HG03175 (cell line): Measurements from ENCODE around the gene TES.

Source experiments
- ATAC-seq: cut with Tn5 transposase; IDR thresholded peaks from one replicate; pipeline ENCODE4 v1.9.1; 2021; ENCODE audit warnings: mild to moderate bottlenecking, moderate library complexity; ENCODE audit not compliant: unreplicated experiment

Gene TES

DNA sequence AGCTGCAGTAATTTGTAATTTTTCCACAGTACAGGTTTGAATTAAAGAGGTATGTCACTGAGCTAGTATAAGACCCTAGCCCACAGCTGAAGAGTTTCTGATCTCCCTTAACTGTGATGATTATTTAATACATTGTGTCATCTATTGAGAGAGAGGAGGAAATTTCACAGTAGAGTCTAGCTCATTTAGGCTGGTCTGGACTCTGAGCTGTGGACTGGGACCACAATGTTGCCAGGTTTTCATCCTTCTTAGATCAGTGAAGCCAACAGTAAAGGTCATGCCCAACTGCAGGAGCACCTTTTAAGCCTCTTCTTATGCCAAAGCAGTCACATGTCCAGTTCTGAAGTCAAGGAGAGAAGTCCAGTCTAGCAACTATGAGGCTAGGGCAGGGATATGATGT lies 8.9 kb downstream of the TES start:
- ATAC-seq, result no peak

DNA sequence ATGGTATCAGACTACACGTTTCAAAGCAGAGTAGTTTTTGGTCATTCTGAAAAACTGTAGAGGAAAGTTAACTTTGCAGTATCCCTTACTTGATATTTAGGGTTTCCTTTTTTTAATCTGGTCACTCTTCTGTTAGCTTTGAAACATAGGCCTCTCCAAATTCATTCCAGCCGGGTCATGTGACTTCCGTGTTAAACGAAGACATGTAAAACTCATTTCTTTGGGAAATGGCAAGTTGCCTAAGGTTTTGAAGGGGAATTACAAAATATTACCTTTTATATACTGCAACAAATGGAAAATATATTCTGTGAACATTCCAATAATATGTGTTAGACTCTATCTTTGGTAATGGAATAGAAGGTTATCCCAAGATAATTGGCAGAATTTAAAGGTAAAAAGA lies 9.5 kb downstream of the TES start:
- no peak for ATAC-seq

DNA sequence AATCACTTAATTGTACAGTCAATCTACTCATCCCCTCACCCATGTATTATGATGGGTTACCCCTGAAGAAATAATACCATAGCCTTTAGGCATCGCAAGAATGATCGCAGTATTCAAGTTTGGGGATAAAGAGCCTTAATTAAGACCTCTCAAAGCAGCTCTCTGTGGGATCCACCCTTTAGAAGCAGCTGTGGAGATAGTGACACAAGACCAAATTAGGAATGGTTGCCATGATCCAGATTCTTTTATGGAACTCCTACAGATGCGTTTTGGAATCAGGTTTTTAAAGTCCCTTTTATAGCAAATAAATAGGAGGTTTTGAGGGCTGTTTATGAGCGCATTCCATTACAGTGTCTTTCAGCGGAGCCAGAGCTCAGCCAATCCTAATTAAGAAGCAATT lies 12.2 kb downstream of the TES start:
- no peak for ATAC-seq

DNA sequence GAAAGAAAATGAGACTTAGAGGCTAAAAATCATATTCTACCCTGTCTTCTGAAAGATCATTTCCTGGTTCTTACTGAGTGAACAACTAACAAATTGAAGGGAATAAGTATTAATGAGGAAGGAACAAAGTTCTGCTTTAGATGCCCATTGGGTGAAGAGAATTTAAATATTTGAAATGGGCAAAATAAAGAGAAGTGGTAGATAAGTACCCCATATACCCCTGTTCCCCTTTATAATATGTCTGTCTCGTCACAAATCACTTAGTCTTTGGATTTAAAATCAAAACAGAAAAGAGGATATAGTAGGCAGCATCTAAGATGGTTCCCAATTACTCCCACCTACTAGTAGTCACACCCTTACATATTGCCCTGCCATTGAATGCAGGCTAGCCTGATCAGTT lies 13.2 kb downstream of the TES start:
- ATAC-seq, result no peak

DNA sequence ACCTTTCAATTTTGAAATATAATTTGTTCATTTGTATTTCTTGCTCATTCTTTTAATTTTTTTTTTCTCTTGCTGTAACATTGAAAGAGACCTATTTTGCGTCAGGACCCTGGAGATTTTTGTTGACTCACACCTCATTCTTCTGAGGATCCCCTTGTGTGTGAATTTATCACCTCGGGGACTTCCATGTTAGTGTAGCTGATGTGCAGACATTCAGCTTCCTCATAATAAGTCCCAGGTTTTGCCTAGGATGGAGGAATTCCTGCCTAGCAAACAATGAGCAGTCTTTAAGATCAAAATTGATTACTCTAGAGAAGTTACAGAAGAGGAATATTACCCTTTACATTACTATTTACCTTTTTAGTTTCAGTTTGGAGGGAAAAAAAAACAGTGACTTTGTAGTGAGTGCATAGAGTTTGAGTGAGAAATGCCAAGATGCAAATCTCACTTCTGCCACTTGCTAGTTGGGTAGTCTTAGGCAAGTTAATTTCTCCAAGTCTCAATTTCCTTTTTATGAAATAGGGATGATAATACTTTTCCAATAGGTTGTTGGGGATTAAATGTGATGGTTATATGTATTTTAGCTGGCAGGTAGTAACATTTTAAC lies 14.3 kb downstream of the TES start:
- peak; percentile 37 for ATAC-seq

DNA sequence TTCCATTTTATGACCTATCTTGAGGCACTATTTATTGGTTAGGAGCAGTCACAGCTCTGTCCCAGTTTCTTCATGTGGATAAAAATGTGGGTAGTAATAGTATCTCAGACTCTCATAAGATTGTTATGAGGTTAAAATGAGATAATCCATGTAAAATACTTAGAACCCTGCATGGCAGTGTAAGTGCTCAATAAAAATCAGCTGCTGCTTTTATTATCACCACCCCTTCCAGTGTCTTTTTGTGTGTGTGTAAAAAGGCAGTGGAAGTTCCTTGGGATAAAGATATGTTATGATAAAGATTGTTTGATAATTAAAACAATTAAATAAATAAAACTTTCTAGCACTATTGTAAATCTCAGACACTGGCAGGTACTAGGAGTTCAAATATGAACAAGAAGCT lies 15.5 kb downstream of the TES start:
- ATAC-seq, result no peak

DNA sequence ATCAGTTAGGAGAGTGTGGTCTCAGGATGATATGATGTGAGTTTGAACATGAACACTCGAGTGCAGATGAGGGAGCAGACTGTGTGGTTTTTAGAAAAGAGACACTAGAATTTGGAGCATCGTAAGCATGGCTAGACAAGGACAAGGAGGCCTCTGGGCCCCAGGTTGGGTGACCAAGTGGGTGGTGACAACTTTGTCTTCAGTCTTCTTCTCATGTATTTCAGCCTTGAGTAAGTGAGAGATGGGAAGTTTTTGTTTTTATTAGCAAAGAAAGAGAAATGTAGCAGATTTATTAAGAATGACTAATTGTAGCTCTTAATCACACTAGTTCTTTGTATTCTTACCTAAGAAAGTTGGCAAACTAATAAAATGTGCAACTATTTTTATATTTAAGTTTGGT lies 16.3 kb downstream of the TES start:
- no peak for ATAC-seq

DNA sequence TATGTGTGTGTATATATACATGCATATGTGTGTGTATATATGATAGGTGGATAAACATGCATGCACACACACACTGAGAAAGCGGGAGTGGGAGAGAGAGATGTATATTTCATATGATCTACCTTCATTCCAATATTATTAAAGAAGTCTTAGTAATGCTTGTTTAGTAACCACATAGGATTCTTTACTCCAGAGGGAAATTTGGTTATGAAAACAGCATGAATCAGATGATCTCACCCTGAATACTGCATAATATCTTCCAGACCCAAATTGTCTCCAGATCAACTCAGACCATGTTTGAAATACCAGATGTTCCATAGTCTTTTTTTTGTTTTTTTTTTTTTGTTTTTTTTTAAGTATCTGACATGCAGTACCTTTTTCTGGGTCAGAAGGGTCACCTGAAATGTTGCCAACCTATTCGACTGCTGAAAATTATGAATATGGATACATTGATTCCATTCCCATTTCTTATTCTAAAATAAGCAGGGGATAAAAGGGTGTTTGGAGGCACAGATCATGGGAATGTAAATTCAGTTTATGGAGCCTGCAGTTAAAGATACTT lies 17.4 kb downstream of the TES start:
- ATAC-seq, result no peak

DNA sequence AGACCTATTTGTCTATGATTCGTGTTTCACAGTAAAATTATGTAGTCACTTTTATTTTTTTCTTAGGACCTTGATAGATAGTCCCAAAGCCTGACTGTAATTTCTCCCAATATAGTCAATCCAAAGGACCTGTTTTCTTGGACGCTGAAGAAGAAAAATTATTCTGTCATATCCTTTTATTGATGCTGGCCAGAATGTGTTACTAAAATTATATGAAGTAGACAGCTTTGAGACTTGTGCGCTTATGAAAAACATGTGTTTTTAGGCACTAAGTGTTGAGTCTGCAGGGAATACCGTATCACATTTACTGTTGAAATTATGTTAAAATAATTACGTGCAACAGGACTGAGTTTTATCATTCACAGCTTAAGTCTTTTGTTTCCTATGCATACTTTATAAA lies 17.9 kb downstream of the TES start:
- no peak for ATAC-seq

DNA sequence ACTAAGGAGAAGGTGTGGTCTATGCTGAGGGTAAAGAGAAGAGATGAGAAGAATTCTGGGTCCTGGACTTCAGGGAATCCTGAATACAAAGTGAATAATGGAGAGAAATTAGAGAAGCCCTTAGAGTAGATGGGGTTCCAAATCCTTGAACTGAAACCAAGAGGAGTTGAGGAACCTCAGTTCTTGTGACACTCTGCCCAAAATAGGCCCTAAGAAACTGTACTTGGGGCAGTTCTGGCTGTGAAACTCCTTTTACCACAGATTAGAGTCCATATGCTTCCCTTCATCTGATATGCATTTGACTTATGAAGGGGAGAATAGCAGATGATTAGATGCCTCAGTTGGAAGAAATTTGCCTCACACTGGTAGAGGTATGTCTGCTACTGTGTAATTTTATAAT lies 19.0 kb downstream of the TES start:
- peak; percentile 53 for ATAC-seq

DNA sequence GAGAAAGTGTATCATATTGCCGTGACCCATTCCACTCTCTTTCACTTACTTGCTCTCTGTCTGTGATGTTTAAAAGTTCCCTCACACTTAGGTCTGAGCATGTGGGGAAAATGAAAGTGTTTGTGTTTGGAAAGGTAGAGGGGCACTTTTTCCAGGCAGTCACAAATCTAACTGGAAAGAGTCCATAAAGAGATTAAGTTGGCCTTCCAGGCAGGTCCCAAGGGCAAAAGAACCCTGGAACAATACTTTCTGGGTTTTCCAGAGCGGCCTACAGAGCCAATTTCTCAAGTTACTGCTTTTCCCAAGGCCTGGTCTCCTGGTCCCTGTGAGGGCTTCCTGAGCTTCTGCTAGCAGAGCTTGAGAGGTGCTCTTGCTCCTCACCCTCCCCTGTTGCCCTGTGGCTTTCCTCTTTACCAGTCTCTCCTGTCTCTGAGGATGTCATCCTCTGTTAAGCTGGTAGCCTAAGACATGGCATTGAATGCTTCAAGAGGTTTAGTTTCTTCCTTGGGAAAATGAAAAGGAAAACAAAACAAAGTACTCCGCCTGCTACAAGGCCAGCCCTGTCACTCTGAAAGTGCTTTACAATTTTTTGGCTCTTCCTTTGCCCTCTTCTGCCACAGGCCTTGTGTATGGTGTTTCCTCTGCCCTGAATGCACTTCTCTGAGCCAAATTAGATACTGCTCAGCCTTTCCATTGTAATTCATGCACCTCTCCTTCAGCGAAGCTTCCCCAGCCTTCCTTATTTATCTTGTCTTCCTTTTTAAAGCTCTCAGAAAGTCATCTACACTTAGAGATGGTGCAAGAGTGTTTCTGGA lies 20.1 kb downstream of the TES start:
- ATAC-seq, result no peak

DNA sequence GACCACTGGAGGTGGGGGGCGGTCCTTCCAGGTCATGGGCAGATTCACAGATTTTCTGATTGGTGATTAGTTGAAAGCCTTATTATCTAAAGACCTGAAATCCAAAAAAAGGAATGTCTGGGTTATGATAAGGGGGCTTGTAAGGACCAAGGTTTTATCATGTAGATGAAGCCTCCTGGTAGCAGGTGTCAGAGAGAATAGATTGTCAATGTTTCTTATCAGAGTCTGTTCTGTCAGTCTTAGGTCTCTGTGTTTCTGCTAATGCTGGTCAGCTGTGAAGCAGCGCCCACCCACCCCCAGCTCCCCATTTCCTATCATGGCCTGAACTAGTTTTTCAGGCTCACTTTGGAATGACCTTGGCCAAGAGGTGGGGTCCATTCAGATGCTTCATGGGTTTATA lies 21.2 kb downstream of the TES start:
- ATAC-seq, result no peak

DNA sequence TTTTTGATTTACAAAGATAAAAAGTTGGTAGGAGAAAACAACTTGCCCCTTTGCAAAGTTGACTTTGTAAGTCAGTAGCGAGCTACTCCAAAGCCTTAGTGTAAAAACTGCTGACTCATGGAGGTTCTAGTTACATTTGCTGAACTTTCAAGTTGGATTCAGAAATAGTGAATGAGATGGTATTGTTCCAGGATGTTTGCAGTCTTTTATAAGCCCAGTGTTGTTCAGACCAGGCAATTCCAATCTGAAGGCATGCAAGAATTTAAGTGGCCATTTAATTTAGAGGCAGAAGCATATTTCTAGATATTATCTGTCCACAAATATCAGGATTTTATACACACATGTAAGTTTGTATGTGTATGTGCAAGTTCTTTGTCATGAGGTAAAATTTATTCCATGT lies 21.6 kb downstream of the TES start:
- no peak for ATAC-seq

DNA sequence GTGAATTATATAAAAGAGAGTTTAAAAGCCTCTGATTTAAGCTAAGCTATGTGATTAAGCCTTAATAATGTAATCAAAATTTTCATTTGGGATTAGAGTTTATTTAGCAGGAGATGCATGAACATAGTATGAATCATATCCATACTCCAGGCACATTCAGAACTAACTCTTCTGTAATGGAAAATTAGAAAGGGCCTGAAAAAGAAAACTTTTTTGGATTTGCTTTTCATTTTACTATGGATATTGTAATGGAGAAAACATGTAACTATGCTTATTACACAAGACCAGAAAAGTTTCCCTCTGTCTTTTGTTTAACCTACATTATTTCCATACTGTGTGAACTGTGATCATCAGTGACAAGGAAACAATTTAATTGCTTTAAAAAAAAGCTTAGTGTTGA lies 22.0 kb downstream of the TES start:
- ATAC-seq, result no peak

DNA sequence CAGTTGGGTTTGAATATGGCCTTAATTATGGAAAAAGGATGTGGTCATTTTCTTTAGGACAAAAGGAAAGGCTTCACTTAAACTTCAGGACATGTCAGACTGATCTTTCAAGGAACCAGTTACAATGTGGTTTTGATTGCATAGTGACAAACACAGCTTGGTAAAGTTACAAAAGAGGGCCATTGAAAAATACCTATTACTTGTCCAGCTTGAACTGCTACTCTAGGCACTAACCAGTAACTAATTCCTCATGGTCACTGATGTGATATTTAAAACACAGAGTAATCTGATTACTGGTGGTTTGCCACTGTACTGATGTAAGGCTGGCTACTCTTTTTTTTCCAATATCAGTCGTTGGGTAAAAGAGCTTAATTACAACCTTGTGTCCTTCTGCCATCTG lies 22.6 kb downstream of the TES start:
- ATAC-seq, result no peak

DNA sequence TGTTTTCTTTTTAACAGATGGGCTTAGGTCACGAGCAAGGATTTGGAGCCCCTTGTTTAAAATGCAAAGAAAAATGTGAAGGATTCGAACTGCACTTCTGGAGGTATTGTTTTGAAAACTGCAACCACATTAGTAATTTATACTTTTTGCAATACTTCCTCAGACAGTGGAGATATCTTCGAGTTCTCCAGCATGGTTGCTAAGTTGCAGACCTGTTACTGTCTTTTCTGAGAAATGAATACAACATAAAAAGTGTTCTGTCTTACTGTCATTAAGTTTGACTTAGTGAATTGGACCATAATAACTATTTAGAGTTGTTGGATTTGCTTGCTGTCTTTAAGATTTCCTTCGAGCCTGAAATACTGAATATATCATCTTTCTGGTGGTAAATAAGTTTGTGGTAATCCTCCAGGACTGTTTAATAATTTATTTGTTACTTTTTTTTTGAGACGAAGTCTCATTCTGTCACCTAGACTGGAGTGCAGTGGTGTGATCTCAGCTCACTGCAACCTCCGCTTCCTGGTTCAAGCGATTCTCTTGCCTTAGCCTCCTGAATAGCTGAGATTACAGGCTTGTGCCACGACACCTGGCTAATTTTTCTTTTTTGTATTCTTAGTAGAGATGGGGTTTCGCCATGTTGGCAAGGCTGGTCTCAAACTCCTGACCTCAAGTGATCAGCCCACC lies 24.3 kb downstream of the TES start:
- ATAC-seq, result no peak

DNA sequence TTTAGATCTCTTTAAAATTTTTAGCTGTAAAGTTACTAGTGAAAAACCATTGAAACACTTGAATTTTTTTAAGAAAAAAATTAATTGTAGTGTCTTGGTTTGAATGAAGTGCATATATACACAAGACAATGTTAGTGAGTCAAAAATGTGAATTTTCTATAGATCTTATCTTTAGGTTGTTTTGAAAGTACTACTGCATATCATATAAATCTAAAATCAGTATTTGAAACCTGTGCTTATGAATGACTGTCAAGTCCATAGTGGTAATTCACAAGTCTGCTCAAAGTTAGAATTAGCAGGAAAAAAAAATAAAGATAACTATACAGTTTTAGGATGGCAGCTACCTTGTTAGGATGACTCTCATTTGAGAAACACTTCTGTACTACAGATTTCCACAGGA lies 25.0 kb downstream of the TES start:
- ATAC-seq, result no peak

DNA sequence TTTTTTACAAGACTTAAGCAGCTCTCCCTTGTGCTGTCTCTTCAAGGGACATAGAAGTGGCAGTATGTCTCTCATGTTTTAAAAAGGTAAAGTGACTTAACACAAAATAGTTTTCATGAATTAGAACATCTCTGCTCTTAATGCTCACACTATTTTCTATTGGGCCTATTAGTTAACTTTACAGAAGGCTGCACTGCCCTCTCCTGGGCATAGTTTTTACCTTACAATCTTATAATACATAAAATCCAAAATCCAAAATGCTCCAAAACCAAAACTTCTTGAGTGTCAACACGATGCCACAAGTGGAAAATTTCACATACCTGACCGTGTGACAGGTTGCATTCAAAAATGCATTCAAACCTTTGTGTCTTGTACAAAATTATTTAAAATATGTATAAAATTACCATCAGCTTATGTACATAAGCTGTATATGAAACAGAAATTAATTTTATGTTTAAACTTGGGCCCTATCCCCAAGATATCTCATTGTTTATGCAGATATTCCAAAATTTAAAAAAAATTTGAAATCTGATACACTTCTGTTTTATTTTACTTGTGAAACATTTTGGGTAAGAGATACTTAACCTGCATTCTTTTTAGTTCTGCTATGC lies 25.8 kb downstream of the TES start:
- ATAC-seq, result peak; percentile 71

DNA sequence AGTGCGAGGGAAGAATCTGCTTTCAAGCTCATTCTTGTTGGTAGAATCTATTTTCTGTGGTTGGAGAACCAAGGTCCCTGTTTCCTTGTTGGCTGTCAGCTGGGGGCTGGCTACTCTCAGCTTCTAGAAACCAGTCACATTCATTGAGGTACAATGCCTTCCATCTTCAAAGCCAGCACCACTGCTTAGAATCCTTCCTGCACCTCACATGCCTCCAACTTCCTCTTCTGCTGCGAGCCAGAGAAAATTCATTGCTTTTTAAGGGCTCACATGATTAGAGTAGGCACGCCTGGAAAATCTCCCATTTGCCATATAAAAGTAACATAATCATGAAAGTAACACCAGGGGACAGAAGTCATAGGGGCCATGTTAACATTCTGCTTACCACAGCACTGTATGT lies 28.7 kb downstream of the TES start:
- ATAC-seq, result no peak

DNA sequence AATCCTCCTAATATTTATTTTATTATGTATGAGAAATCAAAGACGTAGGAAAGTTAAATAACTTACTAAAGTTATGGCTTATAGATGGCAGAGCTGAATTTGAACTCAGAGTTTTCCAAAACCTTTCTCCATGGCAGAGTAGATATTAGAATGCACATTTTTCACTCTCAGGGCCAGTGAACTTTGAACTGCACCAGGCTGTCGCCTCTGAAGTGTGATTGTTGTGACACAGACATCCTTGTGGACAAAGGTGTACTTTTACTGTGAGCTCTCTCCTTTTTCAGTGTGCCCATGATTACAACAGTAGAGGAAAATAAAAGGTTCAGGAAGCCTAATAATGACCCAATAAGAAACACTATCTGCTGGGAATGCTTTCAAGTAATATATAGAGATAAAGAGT lies 29.1 kb downstream of the TES start:
- no peak for ATAC-seq

DNA sequence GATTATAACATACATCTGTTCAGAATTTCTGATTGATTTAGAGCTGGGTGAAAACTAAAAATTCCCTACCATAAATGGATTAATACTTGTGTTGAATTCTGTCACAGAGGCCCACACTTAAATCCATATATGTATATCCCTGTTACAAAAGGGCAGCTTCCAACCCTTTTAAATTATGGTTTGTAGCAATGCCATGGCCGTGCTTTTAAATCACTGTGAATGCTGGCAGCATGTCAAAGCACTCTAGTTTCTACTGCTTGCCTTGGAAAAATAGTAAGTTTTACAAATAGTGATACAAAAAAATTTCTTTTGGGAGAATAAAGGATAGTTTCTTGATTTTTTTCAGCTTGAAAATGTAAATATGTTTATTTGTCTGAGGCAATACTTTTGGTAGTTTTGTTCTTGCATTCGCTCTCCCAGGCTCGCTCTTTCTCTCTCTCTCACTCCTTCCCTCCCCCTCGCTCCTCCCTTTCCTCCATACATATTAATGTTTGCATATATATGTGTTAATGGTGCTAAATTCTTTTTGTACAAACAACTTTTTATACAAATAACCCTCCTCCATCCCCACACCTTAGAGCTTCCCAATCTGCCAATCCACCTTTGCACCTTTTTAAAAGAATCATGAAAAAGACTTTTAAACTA lies 29.8 kb downstream of the TES start:
- no peak for ATAC-seq
